BJ (cell line): ENCODE data around the gene ITGAX. TPM values are rescaled to one million over a fixed set of nuclear protein-coding genes. Genes with fewer than 3 reads are reported as not detected.

Experiments
- CTCF ChIA-PET: fragments of 350-600 bp; formaldehyde crosslinking; extraction: SDS; loops from one replicate; lab custom pipeline; 2021; ENCODE audit warnings: antibody characterized with exemption, inconsistent platforms; lab: Yijun Ruan, JAX
- POLR2A ChIA-PET: fragments of 300-600 bp; sonication (Branson Sonifier 250); formaldehyde crosslinking; extraction: SDS; loops from one replicate; lab custom pipeline; 2021; ENCODE audit warnings: antibody characterized with exemption; lab: Charles Lee
- DNase-seq: peaks from one replicate; pipeline ENCODE4 v3.0.0-alpha.2; 2011; ENCODE audit warnings: low read depth
- H3K27me3 ChIP-seq: 2 replicates; pipeline ENCODE4 v1.6.0; 2011; ENCODE audit warnings: low read length; ENCODE audit not compliant: control insufficient read depth, insufficient read depth
- H3K36me3 ChIP-seq: 2 replicates; pipeline ENCODE4 v1.5.1; 2011; ENCODE audit warnings: low read length; ENCODE audit not compliant: control insufficient read depth, insufficient read depth
- H3K4me3 ChIP-seq: 2 replicates; pipeline ENCODE4 v1.5.1; 2011; ENCODE audit warnings: low read depth, mild to moderate bottlenecking, control low read depth, low read length
- CTCF ChIP-seq: IDR thresholded peaks from 2 replicates; pipeline ENCODE4 v1.5.1; 2011; ENCODE audit warnings: low read depth, mild to moderate bottlenecking, control low read depth, inconsistent platforms, low read length, moderate library complexity; ENCODE audit not compliant: insufficient read depth
- polyA plus RNA-seq: library from polyadenylated mRNA; depleted of rRNA; stranded (reverse); fragments of >200 nt; gene quantifications from 2 replicates; pipeline ENCODE4 v1.2.3, GENCODE V29; 2011

The ITGAX gene
- polyA plus RNA-seq, 1 experiment, result not detected

- H3K27me3 ChIP-seq, result no peaks in the 10 kb centered on the region
- H3K4me3 ChIP-seq, result no peak overlapping the region
- DNase-seq, result no peak
- no peaks in the 10 kb centered on the region for H3K36me3 ChIP-seq
- POLR2A ChIA-PET, result no interaction called here
- no peak for TF ChIP-seq CTCF
- CTCF ChIA-PET, result no interaction called here
Observed at GRCh38 chr16:31395647-31396046, 40.7 kb downstream of the ITGAX start.

GRCh38 chr16:31397096-31397660 is 42.2 kb downstream of the ITGAX start:
- CTCF ChIA-PET, result no interaction called here
- no peak for TF ChIP-seq CTCF
- H3K4me3 ChIP-seq, result no peak overlapping the region
- H3K27me3 ChIP-seq, result no peaks in the 10 kb centered on the region
- POLR2A ChIA-PET, result no interaction called here
- no peaks in the 10 kb centered on the region for H3K36me3 ChIP-seq
- no peak for DNase-seq

GRCh38 chr16:31397701-31398100 is 42.7 kb downstream of the ITGAX start:
- no peak overlapping the region for H3K4me3 ChIP-seq
- no peaks in the 10 kb centered on the region for H3K36me3 ChIP-seq
- TF ChIP-seq CTCF, result no peak
- no peak for DNase-seq
- H3K27me3 ChIP-seq, result no peaks in the 10 kb centered on the region
- ChIA-PET CTCF (no interaction called here), POLR2A (no interaction called here)

- TF ChIP-seq CTCF, result no peak
- ChIA-PET POLR2A (no interaction called here), CTCF (no interaction called here)
- Histone ChIP-seq H3K27me3 (no peaks in the 10 kb centered on the region), H3K4me3 (no peak overlapping the region), H3K36me3 (no peaks in the 10 kb centered on the region)
- no peak for DNase-seq
Observed at GRCh38 chr16:31400191-31400590, 45.2 kb downstream of the ITGAX start.

GRCh38 chr16:31401436-31401835 is 46.5 kb downstream of the ITGAX start:
- DNase-seq, result no peak
- CTCF ChIA-PET, result interaction anchor here (1.3 to 2.0 kb wide), 3 partner anchors 12 to 19 kb away, joined by 3 to 6 read pairs (median 3); no protein-coding TSS in a partner anchor
- H3K4me3 ChIP-seq, result no peak overlapping the region
- no peak for TF ChIP-seq CTCF
- POLR2A ChIA-PET, result no interaction called here
- no peaks in the 10 kb centered on the region for H3K27me3 ChIP-seq
- H3K36me3 ChIP-seq, result no peaks in the 10 kb centered on the region
